ENCODE results near the gene MZT1. TPM values are rescaled to one million over a fixed set of nuclear protein-coding genes. Genes with fewer than 3 reads are reported as not detected.

MZT1 gene
- total RNA-seq, 4 donors from 2014 or later: 1.2 to 22.2 (median 4.4) TPM

GRCh38 chr13:72686766-72687165 lies 40.7 kb downstream of the MZT1 start:
- DNase-seq: no peak
- Histone ChIP-seq H3K27ac (no peak overlapping the region), H3K27me3 (no peaks in the 10 kb centered on the region), H3K36me3 (no peaks in the 10 kb centered on the region), H3K4me1 (no peaks in the 10 kb centered on the region), H3K4me3 (no peak overlapping the region), H3K9me3 (no peaks in the 10 kb centered on the region)
- TF ChIP-seq, protein P1, sequence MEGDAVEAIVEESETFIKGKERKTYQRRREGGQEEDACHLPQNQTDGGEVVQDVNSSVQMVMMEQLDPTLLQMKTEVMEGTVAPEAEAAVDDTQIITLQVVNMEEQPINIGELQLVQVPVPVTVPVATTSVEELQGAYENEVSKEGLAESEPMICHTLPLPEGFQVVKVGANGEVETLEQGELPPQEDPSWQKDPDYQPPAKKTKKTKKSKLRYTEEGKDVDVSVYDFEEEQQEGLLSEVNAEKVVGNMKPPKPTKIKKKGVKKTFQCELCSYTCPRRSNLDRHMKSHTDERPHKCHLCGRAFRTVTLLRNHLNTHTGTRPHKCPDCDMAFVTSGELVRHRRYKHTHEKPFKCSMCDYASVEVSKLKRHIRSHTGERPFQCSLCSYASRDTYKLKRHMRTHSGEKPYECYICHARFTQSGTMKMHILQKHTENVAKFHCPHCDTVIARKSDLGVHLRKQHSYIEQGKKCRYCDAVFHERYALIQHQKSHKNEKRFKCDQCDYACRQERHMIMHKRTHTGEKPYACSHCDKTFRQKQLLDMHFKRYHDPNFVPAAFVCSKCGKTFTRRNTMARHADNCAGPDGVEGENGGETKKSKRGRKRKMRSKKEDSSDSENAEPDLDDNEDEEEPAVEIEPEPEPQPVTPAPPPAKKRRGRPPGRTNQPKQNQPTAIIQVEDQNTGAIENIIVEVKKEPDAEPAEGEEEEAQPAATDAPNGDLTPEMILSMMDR (IDR thresholded peaks at IDR 0.05): no peak
- no peak for TF ChIP-seq POLR2A (IDR thresholded peaks at IDR 0.05)
- intact Hi-C loops (cut with DNase I; ENCODE audit: low total_unique reads): no loop called here

DNA sequence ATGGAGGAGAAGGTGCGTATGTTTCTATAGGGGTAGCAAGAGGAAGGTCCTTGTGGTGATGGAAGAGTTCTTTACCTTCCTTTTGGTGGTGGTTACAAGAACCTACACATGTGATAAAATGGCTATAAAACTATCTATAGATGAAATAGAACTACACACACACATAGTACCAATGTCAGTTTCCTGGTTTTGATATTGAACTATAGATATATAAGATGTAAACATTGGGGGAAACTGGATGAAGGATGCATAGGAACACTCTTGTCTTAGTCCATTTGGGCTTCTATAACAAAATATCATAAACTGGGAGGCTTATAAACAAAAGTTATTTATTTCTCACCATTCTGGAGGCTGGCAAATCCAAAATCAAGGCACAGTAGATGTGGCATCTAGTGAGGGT lies 47.1 kb downstream of the MZT1 start:
- no peak for DNase-seq
- Histone ChIP-seq H3K27ac (no peak overlapping the region), H3K4me3 (no peak overlapping the region), H3K9me3 (no peaks in the 10 kb centered on the region), H3K27me3 (no peaks in the 10 kb centered on the region), H3K36me3 (no peaks in the 10 kb centered on the region), H3K4me1 (no peaks in the 10 kb centered on the region)
- TF ChIP-seq, protein P1 (IDR thresholded peaks at IDR 0.05): no peak
- TF ChIP-seq POLR2A (IDR thresholded peaks at IDR 0.05): no peak
- intact Hi-C loops (cut with DNase I; ENCODE audit: low total_unique reads): no loop called here

GRCh38 chr13:72678312-72678711 lies 49.1 kb downstream of the MZT1 start:
- Histone ChIP-seq H3K4me3 (no peak overlapping the region), H3K27me3 (no peaks in the 10 kb centered on the region), H3K4me1 (no peaks in the 10 kb centered on the region), H3K27ac (no peak overlapping the region), H3K36me3 (no peaks in the 10 kb centered on the region), H3K9me3 (no peaks in the 10 kb centered on the region)
- intact Hi-C loops (cut with DNase I; ENCODE audit: low total_unique reads): no loop called here
- no peak for DNase-seq
- TF ChIP-seq POLR2A (IDR thresholded peaks at IDR 0.05): no peak
- TF ChIP-seq, protein P1 (IDR thresholded peaks at IDR 0.05): no peak

DNA sequence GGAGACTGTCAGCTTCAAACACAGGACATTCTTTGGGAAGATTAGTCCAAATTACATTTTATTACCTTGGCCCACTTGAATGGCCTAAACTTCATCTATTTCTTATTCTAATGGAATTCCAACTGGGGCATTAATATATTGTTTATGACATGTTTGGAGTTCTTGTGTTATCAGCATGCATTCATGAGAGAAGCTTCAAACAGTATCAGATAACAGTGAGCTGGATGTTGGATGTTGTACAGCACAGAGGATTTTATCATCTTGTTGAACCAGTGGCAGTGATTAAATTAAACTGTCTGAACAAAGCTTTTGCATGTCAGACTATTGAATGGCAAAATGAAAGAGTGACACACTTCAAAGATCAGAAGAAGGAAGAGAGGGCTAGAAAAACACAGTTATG lies 50.0 kb downstream of the MZT1 start:
- no peak for DNase-seq
- intact Hi-C loops (cut with DNase I; ENCODE audit: low total_unique reads): no loop called here
- no peaks in the 10 kb centered on the region for H3K36me3 ChIP-seq
- no peaks in the 10 kb centered on the region for H3K9me3 ChIP-seq
- no peaks in the 10 kb centered on the region for H3K4me1 ChIP-seq
- H3K27me3 ChIP-seq: no peaks in the 10 kb centered on the region
- no peak overlapping the region for H3K27ac ChIP-seq
- H3K4me3 ChIP-seq: no peak overlapping the region
- TF ChIP-seq, protein P1 (IDR thresholded peaks at IDR 0.05): no peak
- no peak for TF ChIP-seq POLR2A (IDR thresholded peaks at IDR 0.05)

DNA sequence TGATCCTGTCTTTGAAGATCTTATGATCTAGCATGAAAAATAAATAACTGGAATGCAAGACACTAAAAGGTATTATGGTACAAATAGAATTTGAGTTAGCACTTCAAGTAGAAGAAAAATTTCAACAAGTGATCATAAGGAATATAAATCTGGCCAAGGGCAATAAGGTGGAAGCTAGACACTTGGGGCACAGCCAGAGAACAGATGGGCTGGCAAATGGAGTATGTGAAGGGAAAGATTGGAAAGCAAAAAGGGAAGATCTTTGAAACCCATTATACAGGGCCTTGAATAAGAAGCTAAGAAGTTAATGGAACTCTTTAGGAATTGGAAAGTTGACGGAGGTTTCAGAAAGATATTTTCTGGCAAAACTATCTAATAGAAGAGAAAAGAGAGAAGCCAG lies 61.0 kb downstream of the MZT1 start:
- intact Hi-C loops (cut with DNase I; ENCODE audit: low total_unique reads): no loop called here
- Histone ChIP-seq H3K9me3 (no peaks in the 10 kb centered on the region), H3K36me3 (no peaks in the 10 kb centered on the region), H3K4me1 (no peaks in the 10 kb centered on the region), H3K27me3 (no peaks in the 10 kb centered on the region), H3K4me3 (no peak overlapping the region), H3K27ac (no peak overlapping the region)
- no peak for DNase-seq
- TF ChIP-seq, protein P1 (IDR thresholded peaks at IDR 0.05): no peak
- no peak for TF ChIP-seq POLR2A (IDR thresholded peaks at IDR 0.05)

All from uterus (tissue), 4 donors.